HG03469 (cell line): ENCODE measurements around the gene GNG4.

Experiments
- ATAC-seq: cut with Tn5 transposase; IDR thresholded peaks from one replicate; pipeline ENCODE4 v1.9.1; 2021; ENCODE audit warnings: mild to moderate bottlenecking, moderate library complexity, moderate number of reproducible peaks; ENCODE audit not compliant: unreplicated experiment

The GNG4 gene

GRCh38 chr1:235649368-235650163, at the start of gene GNG4:
Gene GNG4, minus strand, starts transcription at chr1:235649784. Its CDS starts 65,946 bp downstream, at chr1:235583838.
- no peak for ATAC-seq

GRCh38 chr1:235697508-235697907, 47.9 kb upstream of the GNG4 start:
- no peak for ATAC-seq

GRCh38 chr1:235689356-235689755, 39.8 kb upstream of the GNG4 start:
- no peak for ATAC-seq

- ATAC-seq = no peak
These were observed 38.5 kb upstream of the GNG4 start for GRCh38 chr1:235688096-235688495.

GRCh38 chr1:235683653-235684052, 34.1 kb upstream of the GNG4 start:
- no peak for ATAC-seq

GRCh38 chr1:235682216-235682615, 32.6 kb upstream of the GNG4 start:
- ATAC-seq = no peak

- ATAC-seq = no peak
These were observed 30.1 kb upstream of the GNG4 start for GRCh38 chr1:235679644-235680043.

- no peak for ATAC-seq
These were observed 29.4 kb upstream of the GNG4 start for GRCh38 chr1:235679005-235679404.

- ATAC-seq = no peak
These were observed 25.7 kb upstream of the GNG4 start for GRCh38 chr1:235675152-235675890.

- no peak for ATAC-seq
These were observed 24.4 kb upstream of the GNG4 start for GRCh38 chr1:235673981-235674380.

- ATAC-seq = no peak
These were observed 22.4 kb upstream of the GNG4 start for GRCh38 chr1:235671992-235672391.

- ATAC-seq = no peak
These were observed 20.7 kb upstream of the GNG4 start for GRCh38 chr1:235670157-235670776.

GRCh38 chr1:235669277-235669676, 19.7 kb upstream of the GNG4 start:
- no peak for ATAC-seq

GRCh38 chr1:235663628-235664027, 14.0 kb upstream of the GNG4 start:
- no peak for ATAC-seq

GRCh38 chr1:235661568-235661967, 12.0 kb upstream of the GNG4 start:
- ATAC-seq = no peak

GRCh38 chr1:235659186-235659771, 9.7 kb upstream of the GNG4 start:
- no peak for ATAC-seq

- no peak for ATAC-seq
These were observed 8.4 kb upstream of the GNG4 start for GRCh38 chr1:235657747-235658526.

GRCh38 chr1:235657269-235657668, 7.7 kb upstream of the GNG4 start:
- no peak for ATAC-seq

- no peak for ATAC-seq
These were observed 2.8 kb upstream of the GNG4 start for GRCh38 chr1:235652364-235652763.

GRCh38 chr1:235651170-235651806, 1.7 kb upstream of the GNG4 start:
- no peak for ATAC-seq
